Panc1 (cell line): Measurements from ENCODE around the gene AGAP1.

Source experiments
- CTCF ChIP-seq: fragments of 450-650 bp; IDR thresholded peaks from 2 replicates; pipeline ENCODE4 v1.5.1; 2017; ENCODE audit warnings: mild to moderate bottlenecking
- REST ChIP-seq, 2 experiments: IDR thresholded peaks; 2 replicates each; pipeline ENCODE4 v1.6.1; 2011 to 2012; ENCODE audit warnings: low read depth in 2 of 2, control low read depth in 1 of 2, low read length in 1 of 2, mild to moderate bottlenecking in 1 of 2, moderate library complexity in 1 of 2; ENCODE audit not compliant: insufficient read depth in 1 of 2
- SIN3A ChIP-seq: IDR thresholded peaks from 2 replicates; pipeline ENCODE4 v1.6.1; 2012; ENCODE audit warnings: low read depth, mild to moderate bottlenecking, low read length, moderate library complexity, borderline replicate concordance; ENCODE audit not compliant: insufficient read depth

DNA sequence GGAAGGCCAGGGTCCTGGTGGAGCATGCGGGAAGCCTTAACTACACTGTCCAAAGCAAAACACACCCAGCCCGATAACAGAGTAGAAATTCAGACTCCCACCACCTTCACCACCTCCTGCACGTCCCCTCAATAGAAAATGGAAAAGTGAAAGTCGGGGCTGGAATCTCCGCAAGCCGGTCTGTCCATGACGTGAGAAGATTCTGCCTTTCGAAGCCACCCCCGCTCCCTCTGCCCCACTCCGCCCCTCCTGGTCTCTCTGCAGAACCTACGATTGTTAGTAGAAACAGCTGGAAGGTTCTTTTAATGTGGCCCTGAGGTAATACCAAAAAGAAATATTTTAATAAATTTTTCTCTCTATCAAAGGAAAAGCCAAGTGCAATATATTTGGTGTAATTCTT is 558.0 kb downstream of the AGAP1 start:
- TF ChIP-seq REST (IDR thresholded peaks at IDR 0.05; ENCODE audit: insufficient read depth in 1 of 2, low read depth in 2 of 2, low read length in 1 of 2) (no peak), CTCF (no peak), SIN3A (no peak)
